Mesenchymal stem cell (in vitro differentiated cells and primary cell): ENCODE data around the gene COMMD3. TPM values are rescaled to one million over a fixed set of nuclear protein-coding genes. Genes with fewer than 3 reads are reported as not detected.

Source experiments
- DNase-seq: peaks from one replicate; pipeline ENCODE4 v3.0.0-alpha.2; 2013
- H2AFZ ChIP-seq: one replicate; pipeline ENCODE4 v1.6.1; 2013; ENCODE audit warnings: low read depth, mild to moderate bottlenecking, control low read depth, inconsistent platforms, low read length, moderate library complexity
- H2AK5ac ChIP-seq: 2 replicates; pipeline ENCODE4 v1.6.1; 2013; ENCODE audit warnings: low read length, moderate library complexity, mild to moderate bottlenecking, inconsistent platforms; ENCODE audit not compliant: severe bottlenecking
- H2BK120ac ChIP-seq: one replicate; pipeline ENCODE4 v1.6.1; 2013; ENCODE audit warnings: low read depth, mild to moderate bottlenecking, inconsistent platforms, low read length, moderate library complexity
- H2BK12ac ChIP-seq, 2 experiments: one replicate each; pipeline ENCODE4 v1.6.1; 2013; ENCODE audit warnings: inconsistent platforms in 2 of 2, low read length in 2 of 2, mild to moderate bottlenecking in 2 of 2, moderate library complexity in 2 of 2, control low read depth in 1 of 2
- H2BK15ac ChIP-seq: one replicate; pipeline ENCODE4 v1.6.1; 2013; ENCODE audit warnings: mild to moderate bottlenecking, low read depth, inconsistent platforms; ENCODE audit not compliant: poor library complexity, severe bottlenecking
- H2BK5ac ChIP-seq: 2 replicates; pipeline ENCODE4 v1.6.1; 2013; ENCODE audit warnings: low read depth, mild to moderate bottlenecking, low read length, control low read depth, inconsistent platforms; ENCODE audit not compliant: poor library complexity, severe bottlenecking
- H3K14ac ChIP-seq, 2 experiments: one replicate each; pipeline ENCODE4 v1.6.1; 2013; ENCODE audit warnings: inconsistent platforms in 2 of 2, low read length in 2 of 2, control low read depth in 1 of 2, mild to moderate bottlenecking in 1 of 2, moderate library complexity in 1 of 2
- H3K18ac ChIP-seq, 2 experiments: one replicate each; pipeline ENCODE4 v1.6.1; 2013; ENCODE audit warnings: inconsistent platforms in 2 of 2, low read length in 2 of 2, control low read depth in 1 of 2, low read depth in 1 of 2, mild to moderate bottlenecking in 1 of 2
- H3K23ac ChIP-seq, 2 experiments: one replicate each; pipeline ENCODE4 v1.6.1; 2013; ENCODE audit warnings: inconsistent platforms in 2 of 2, low read length in 2 of 2, mild to moderate bottlenecking in 2 of 2, moderate library complexity in 2 of 2, control low read depth in 1 of 2
- H3K27ac ChIP-seq: 2 replicates; pipeline ENCODE4 v1.5.1; 2013; ENCODE audit warnings: mild to moderate bottlenecking, moderate library complexity, low read length, control low read depth, inconsistent platforms; ENCODE audit not compliant: poor library complexity, severe bottlenecking
- H3K27me3 ChIP-seq, 2 experiments: 2 replicates each; pipeline versions ENCODE4 v1.6.1 to v1.7.0; 2013; ENCODE audit warnings: low read length in 2 of 2, mild to moderate bottlenecking in 2 of 2, moderate library complexity in 2 of 2, control low read depth in 1 of 2, inconsistent platforms in 1 of 2; ENCODE audit not compliant: control insufficient read depth in 1 of 2, insufficient read depth in 1 of 2
- H3K36me3 ChIP-seq, 2 experiments: 2 replicates each; pipeline versions ENCODE4 v1.6.1 to v1.7.0; 2013; ENCODE audit warnings: low read length in 2 of 2, control low read depth in 1 of 2, inconsistent platforms in 1 of 2, low read depth in 1 of 2, mild to moderate bottlenecking in 1 of 2; ENCODE audit not compliant: insufficient read depth in 2 of 2, control insufficient read depth in 1 of 2
- H3K4ac ChIP-seq, 2 experiments: one replicate each; pipeline ENCODE4 v1.6.1; 2013; ENCODE audit warnings: inconsistent platforms in 2 of 2, low read length in 2 of 2, mild to moderate bottlenecking in 2 of 2, moderate library complexity in 2 of 2, control low read depth in 1 of 2, low read depth in 1 of 2
- H3K4me1 ChIP-seq: 2 replicates; pipeline ENCODE4 v1.6.1; 2013; ENCODE audit warnings: low read depth, low read length, control low read depth; ENCODE audit not compliant: control insufficient read depth, insufficient read depth
- H3K4me2 ChIP-seq: 2 replicates; pipeline ENCODE4 v1.6.1; 2013; ENCODE audit warnings: low read length, mild to moderate bottlenecking, inconsistent platforms; ENCODE audit not compliant: poor library complexity, severe bottlenecking
- H3K4me3 ChIP-seq, 2 experiments: 2 replicates each; pipeline versions ENCODE4 v1.5.1 to v1.7.0; 2013; ENCODE audit warnings: low read length in 2 of 2, mild to moderate bottlenecking in 2 of 2, control low read depth in 1 of 2, low read depth in 1 of 2; ENCODE audit not compliant: insufficient read depth in 1 of 2
- H3K79me1 ChIP-seq: replicated peaks from 2 replicates; pipeline ENCODE4 v1.6.1; 2013; ENCODE audit warnings: mild to moderate bottlenecking, control low read depth, low read length, inconsistent platforms; ENCODE audit not compliant: poor library complexity, severe bottlenecking
- H3K9ac ChIP-seq: 2 replicates; pipeline ENCODE4 v1.7.0; 2013; ENCODE audit warnings: mild to moderate bottlenecking, low read length, moderate library complexity
- H3K9me3 ChIP-seq: 2 replicates; pipeline ENCODE4 v1.7.0; 2013; ENCODE audit warnings: mild to moderate bottlenecking, low read length; ENCODE audit not compliant: control insufficient read depth
- H4K8ac ChIP-seq: one replicate; pipeline ENCODE4 v1.6.1; 2013; ENCODE audit warnings: inconsistent platforms, mild to moderate bottlenecking, low read length, moderate library complexity
- H4K91ac ChIP-seq: one replicate; pipeline ENCODE4 v1.6.1; 2013; ENCODE audit warnings: mild to moderate bottlenecking, low read length, inconsistent platforms
- WGBS: methylation state at CpG from one replicate; pipeline ENCODE4 v1.1.7; 2013; ENCODE audit warnings: mixed read lengths; 5-methylcytosine and 5-hydroxymethylcytosine counted together
- polyA plus RNA-seq, 2 experiments: library from polyadenylated mRNA; stranded (reverse); fragments of 200-250 nt; gene quantifications; one replicate each; pipeline ENCODE4 v1.2.3, GENCODE V29; 2013

Gene COMMD3
- polyA plus RNA-seq (2013, experiment 1 of 2) = 46.7 TPM
- polyA plus RNA-seq (2013, experiment 2 of 2) = 49.3 TPM

DNA sequence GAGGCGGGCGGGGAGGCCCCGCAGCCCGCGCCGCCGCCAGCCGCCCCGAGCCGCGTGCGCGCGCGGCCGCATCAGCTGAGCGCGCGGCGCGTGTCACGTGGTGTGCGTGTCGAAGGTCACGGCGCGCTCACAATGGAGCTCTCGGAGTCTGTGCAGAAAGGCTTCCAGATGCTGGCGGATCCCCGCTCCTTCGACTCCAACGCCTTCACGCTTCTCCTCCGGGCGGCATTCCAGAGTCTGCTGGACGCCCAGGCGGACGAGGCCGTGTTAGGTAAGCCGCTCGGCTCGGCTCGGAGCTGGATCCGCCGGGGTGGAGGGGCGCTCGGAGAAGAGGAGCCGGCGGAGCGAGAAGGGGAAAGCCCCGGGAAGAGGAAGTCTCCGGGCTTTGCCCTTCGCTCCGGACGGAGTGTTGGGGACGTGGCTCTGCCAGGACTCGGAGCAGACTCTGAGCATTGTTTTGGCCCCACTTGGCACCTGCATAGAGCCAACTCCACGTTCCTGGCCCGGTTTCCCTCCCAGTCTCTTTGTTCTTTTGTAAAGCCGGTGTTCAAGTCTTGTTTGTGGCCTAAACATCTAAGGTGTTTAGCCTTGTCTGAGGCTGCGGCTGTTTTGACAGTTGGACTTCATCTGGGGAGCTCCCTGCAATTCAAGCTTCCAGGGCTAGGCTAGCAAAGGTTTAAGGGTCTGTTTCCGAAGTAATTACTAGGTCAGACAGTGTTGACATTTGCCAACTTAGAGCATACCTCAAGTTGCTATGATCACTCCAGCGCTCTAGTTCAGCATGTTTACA is at the start of gene COMMD3:
COMMD3 (plus strand) TSS at position 103 of the 790 bp plus-strand sequence; CDS start at position 133, 30 bp downstream.
- H3K14ac ChIP-seq = peak within 1 kb of the TSS; percentile 86 to 99
- peak within 1 kb of the TSS; percentile 89 for H2AFZ ChIP-seq
- peak within 1 kb of the TSS in 1 of 2 experiments; percentile 96 for H3K4ac ChIP-seq
- peak within 1 kb of the TSS in 1 of 2 experiments; percentile 73 for H2BK12ac ChIP-seq
- H3K4me2 ChIP-seq = peak within 1 kb of the TSS; percentile 98
- peak; percentile 90 for DNase-seq
- peak within 1 kb of the TSS; percentile 84 to 87 for H3K4me3 ChIP-seq
- peak within 1 kb of the TSS; percentile 100 for H4K8ac ChIP-seq
- H3K27ac ChIP-seq = peak within 1 kb of the TSS; percentile 72
- peak within 1 kb of the TSS; percentile 95 for H4K91ac ChIP-seq
- no peaks in the 10 kb centered on the region for H3K27me3 ChIP-seq
- H2BK5ac ChIP-seq = peak within 1 kb of the TSS; percentile 89
- peak within 1 kb of the TSS; percentile 99 for H2BK15ac ChIP-seq
- H3K36me3 ChIP-seq = no peaks in the 10 kb centered on the region
- H3K79me1 ChIP-seq = peaks cover 5% of the 10 kb centered on the region
- peak within 1 kb of the TSS in 1 of 2 experiments; percentile 77 for H3K23ac ChIP-seq
- H3K4me1 ChIP-seq = no peaks in the 10 kb centered on the region
- no peaks in the 10 kb centered on the region for H3K9me3 ChIP-seq
- H3K18ac ChIP-seq = peak within 1 kb of the TSS; percentile 91 to 98
- H2AK5ac ChIP-seq = no peak within 1 kb of the TSS
- H2BK120ac ChIP-seq = peak within 1 kb of the TSS; percentile 98
- under 1% methylated on average over 38 of the region's 63 CpGs for WGBS
- H3K9ac ChIP-seq = peak within 1 kb of the TSS; percentile 96

DNA sequence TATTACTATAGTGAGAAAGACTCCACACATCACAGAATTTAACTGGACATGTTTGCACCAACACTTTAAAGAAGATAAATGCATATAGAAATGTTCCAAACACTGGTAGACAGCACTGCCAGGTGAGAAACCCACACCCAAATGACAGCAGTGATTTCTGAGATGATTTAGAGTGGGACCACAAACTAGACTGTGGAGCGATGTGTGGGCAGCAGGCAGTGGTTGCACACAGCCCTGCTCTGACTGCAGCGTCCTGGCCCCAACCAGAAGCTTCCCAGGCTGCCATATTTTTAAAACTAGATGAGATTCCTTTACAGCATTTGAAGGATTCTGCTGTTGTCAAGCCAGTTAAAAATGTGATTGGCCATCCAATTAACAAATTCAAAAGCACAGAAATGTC is 47.7 kb upstream of the COMMD3 start:
- Histone ChIP-seq H3K79me1 (no peaks in the 10 kb centered on the region), H3K4me1 (no peaks in the 10 kb centered on the region), H3K36me3 (no peaks in the 10 kb centered on the region), H3K18ac (no peak overlapping the region), H2BK120ac (no peak overlapping the region), H3K4me2 (no peak overlapping the region), H2AK5ac (no peak overlapping the region), H3K4me3 (no peak overlapping the region), H3K23ac (no peak overlapping the region), H3K27me3 (peaks cover 2 to 12% of the 10 kb centered on the region in 2 experiments), H4K91ac (no peak overlapping the region), H3K27ac (no peak overlapping the region), H2AFZ (no peak overlapping the region), H3K9me3 (no peaks in the 10 kb centered on the region), H3K4ac (no peak overlapping the region), H3K14ac (no peak overlapping the region), H2BK12ac (no peak overlapping the region), H2BK5ac (no peak overlapping the region), H3K9ac (no peak overlapping the region), H2BK15ac (no peak overlapping the region), H4K8ac (no peak overlapping the region)
- 88% methylated on average over 1 of the region's 2 CpGs for WGBS
- no peak for DNase-seq

DNA sequence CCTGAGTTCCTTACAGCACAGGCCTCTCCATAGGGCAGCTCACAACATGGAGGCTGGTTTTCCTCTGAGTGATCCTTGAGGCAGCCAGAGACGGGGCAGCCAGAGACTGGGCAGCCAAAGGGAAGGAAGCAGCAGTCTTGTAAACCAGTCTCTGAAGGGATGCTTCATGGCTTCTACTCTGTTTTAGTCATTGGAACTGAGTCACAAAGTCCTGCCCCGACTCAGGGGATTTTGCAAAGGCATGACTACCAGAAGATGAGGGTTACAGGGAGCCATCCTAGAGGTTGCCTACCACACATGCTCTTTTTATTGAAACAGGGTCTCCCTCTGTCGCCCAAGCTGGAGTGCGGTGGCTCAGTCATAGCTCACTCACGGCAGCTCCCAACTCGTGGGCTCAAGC is 44.4 kb upstream of the COMMD3 start:
- Histone ChIP-seq H3K9ac (no peak overlapping the region), H2BK5ac (no peak overlapping the region), H2AFZ (no peak overlapping the region), H2BK120ac (no peak overlapping the region), H4K8ac (no peak overlapping the region), H3K18ac (no peak overlapping the region), H2BK12ac (no peak overlapping the region), H3K27ac (no peak overlapping the region), H3K79me1 (no peaks in the 10 kb centered on the region), H4K91ac (no peak overlapping the region), H2BK15ac (no peak overlapping the region), H3K4ac (no peak overlapping the region), H2AK5ac (no peak overlapping the region), H3K36me3 (no peaks in the 10 kb centered on the region), H3K4me1 (no peaks in the 10 kb centered on the region), H3K4me2 (no peak overlapping the region), H3K4me3 (no peak overlapping the region), H3K14ac (no peak overlapping the region), H3K9me3 (no peaks in the 10 kb centered on the region), H3K23ac (no peak overlapping the region), H3K27me3 (no peaks in the 10 kb centered on the region)
- no peak for DNase-seq
- 85% methylated on average over 6 of the region's 6 CpGs for WGBS

DNA sequence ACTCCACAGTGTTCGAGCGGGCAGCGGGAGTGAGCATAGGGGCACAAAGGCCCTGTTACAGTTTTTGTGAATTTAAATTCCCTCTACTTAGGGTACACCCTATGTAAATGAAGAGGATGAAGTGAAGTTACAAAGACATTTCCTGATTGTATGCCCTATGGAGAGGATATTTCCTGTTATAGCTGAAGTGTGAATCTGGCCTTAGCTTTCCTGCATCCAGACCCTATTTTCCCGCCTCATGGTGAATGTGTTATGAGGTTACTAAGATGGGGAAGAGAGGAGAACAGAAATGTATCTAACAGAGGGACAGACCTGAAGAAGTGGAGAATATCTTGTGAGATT is 37.8 kb upstream of the COMMD3 start:
- Histone ChIP-seq H3K4me1 (no peaks in the 10 kb centered on the region), H3K9me3 (no peaks in the 10 kb centered on the region), H3K18ac (no peak overlapping the region), H2BK12ac (no peak overlapping the region), H3K36me3 (no peaks in the 10 kb centered on the region), H2BK15ac (no peak overlapping the region), H3K79me1 (no peaks in the 10 kb centered on the region), H3K9ac (no peak overlapping the region), H2AK5ac (no peak overlapping the region), H4K91ac (no peak overlapping the region), H3K4me2 (no peak overlapping the region), H4K8ac (no peak overlapping the region), H3K27me3 (peaks cover 8 to 12% of the 10 kb centered on the region in 2 experiments), H3K4ac (no peak overlapping the region), H3K4me3 (no peak overlapping the region), H3K27ac (no peak overlapping the region), H3K23ac (no peak overlapping the region), H2BK5ac (no peak overlapping the region), H2BK120ac (no peak overlapping the region), H2AFZ (no peak overlapping the region), H3K14ac (no peak overlapping the region)
- 100% methylated on average over 4 of the region's 4 CpGs for WGBS
- DNase-seq = no peak
